SU-DHL-6 (cell line): ENCODE measurements around the gene CTSH.

ENCODE experiments used
- H2AFZ ChIP-seq: fragments of 200-600 bp; sonication (generic); 2 replicates; pipeline ENCODE4 v1.6.1; 2014; ENCODE audit warnings: low read depth, mild to moderate bottlenecking, moderate library complexity, mixed read lengths, antibody characterized with exemption, low read length; ENCODE audit not compliant: severe bottlenecking
- H3F3A ChIP-seq: fragments of 200-600 bp; shearing (Covaris generic); 2 replicates; pipeline ENCODE4 v1.6.0; 2016; ENCODE audit warnings: antibody characterized with exemption, mild to moderate bottlenecking; ENCODE audit not compliant: insufficient read depth
- H3K27ac ChIP-seq: fragments of 200-600 bp; sonication (generic); 2 replicates; pipeline ENCODE4 v1.5.1; 2016; ENCODE audit warnings: low read depth, mild to moderate bottlenecking, low read length, moderate library complexity, mixed read lengths
- H3K27me3 ChIP-seq: fragments of 200-600 bp; sonication (generic), shearing (Covaris generic); 2 replicates; pipeline ENCODE4 v1.6.0; 2014; ENCODE audit warnings: mild to moderate bottlenecking, low read length
- H3K36me3 ChIP-seq: fragments of 200-600 bp; sonication (generic); 2 replicates; pipeline ENCODE4 v1.6.1; 2014; ENCODE audit warnings: mild to moderate bottlenecking, low read length, mixed read lengths
- H3K4me2 ChIP-seq: fragments of 300-600, 200-600 bp; shearing (Covaris generic), sonication (generic); 2 replicates; pipeline ENCODE4 v1.6.0; 2014; ENCODE audit warnings: low read length, low read depth, mild to moderate bottlenecking; ENCODE audit not compliant: poor library complexity, severe bottlenecking
- H3K4me3 ChIP-seq: fragments of 200-600 bp; sonication (generic); 2 replicates; pipeline ENCODE4 v1.5.1; 2014; ENCODE audit warnings: antibody characterized with exemption, low read length, mild to moderate bottlenecking, mixed read lengths; ENCODE audit not compliant: insufficient read depth, poor library complexity, severe bottlenecking
- H3K79me2 ChIP-seq: fragments of 200-600 bp; sonication (generic); 2 replicates; pipeline ENCODE4 v1.6.1; 2014; ENCODE audit warnings: mild to moderate bottlenecking, low read length, moderate library complexity; ENCODE audit not compliant: insufficient read depth
- H3K9ac ChIP-seq: fragments of 200-600 bp; sonication (generic); 2 replicates; pipeline ENCODE4 v1.7.0; 2014; ENCODE audit warnings: mild to moderate bottlenecking, low read length
- H3K9me2 ChIP-seq: fragments of 200-600 bp; sonication (generic); replicated peaks from 2 replicates; pipeline ENCODE4 v1.6.1; 2014; ENCODE audit warnings: low read length; ENCODE audit not compliant: insufficient read depth
- H3K9me3 ChIP-seq: fragments of 200-600 bp; sonication (generic); 2 replicates; pipeline ENCODE4 v1.6.1; 2014; ENCODE audit warnings: low read length, mixed read lengths; ENCODE audit not compliant: insufficient read depth
- H4K20me1 ChIP-seq: fragments of 200-600 bp; sonication (generic); 2 replicates; pipeline ENCODE4 v1.6.1; 2014; ENCODE audit warnings: low read depth, mild to moderate bottlenecking, antibody characterized with exemption, low read length, moderate library complexity, mixed read lengths
- CTCF ChIP-seq: fragments of 200-600 bp; sonication (generic); IDR thresholded peaks from one replicate; pipeline ENCODE4 v1.5.1; 2017; ENCODE audit warnings: antibody characterized with exemption, mild to moderate bottlenecking, low read length, moderate library complexity; ENCODE audit not compliant: insufficient read depth, poor library complexity, severe bottlenecking
- EZH2phosphoT487 ChIP-seq: fragments of 200-600 bp; sonication (generic), shearing (Covaris generic); conservative IDR thresholded peaks from 2 replicates; pipeline ENCODE4 v1.6.1; 2018; ENCODE audit warnings: mild to moderate bottlenecking, antibody characterized with exemption, low read length, moderate library complexity, mixed read lengths

The CTSH gene

GRCh38 chr15:78933823-78934654, 10.8 kb downstream of the CTSH start:
- Histone ChIP-seq H3K9me3 (no peaks in the 10 kb centered on the region), H2AFZ (no peak overlapping the region), H3K9me2 (no peaks in the 10 kb centered on the region), H3K36me3 (no peaks in the 10 kb centered on the region), H3K27me3 (no peaks in the 10 kb centered on the region), H4K20me1 (no peaks in the 10 kb centered on the region), H3F3A (peaks cover 16% of the 10 kb centered on the region), H3K79me2 (no peaks in the 10 kb centered on the region), H3K4me2 (no peak overlapping the region), H3K9ac (no peak overlapping the region), H3K27ac (no peak overlapping the region), H3K4me3 (no peak overlapping the region)
- TF ChIP-seq CTCF (no peak), EZH2phosphoT487 (no peak)

- Histone ChIP-seq H2AFZ (no peak overlapping the region), H3K79me2 (no peaks in the 10 kb centered on the region), H3K36me3 (no peaks in the 10 kb centered on the region), H3K9ac (no peak overlapping the region), H3K4me2 (no peak overlapping the region), H3K4me3 (no peak overlapping the region), H3K27me3 (no peaks in the 10 kb centered on the region), H3K27ac (no peak overlapping the region), H3F3A (peaks cover 9% of the 10 kb centered on the region; the same call in 1 of the 2 replicates), H3K9me3 (no peaks in the 10 kb centered on the region), H3K9me2 (no peaks in the 10 kb centered on the region), H4K20me1 (no peaks in the 10 kb centered on the region)
- TF ChIP-seq CTCF (no peak), EZH2phosphoT487 (no peak)
Observed at GRCh38 chr15:78933187-78933822, 11.5 kb downstream of the CTSH start.

GRCh38 chr15:78932258-78932808, 12.5 kb downstream of the CTSH start:
- H2AFZ ChIP-seq: no peak overlapping the region
- no peaks in the 10 kb centered on the region for H3K79me2 ChIP-seq
- no peak overlapping the region for H3K4me3 ChIP-seq
- no peak overlapping the region for H3K4me2 ChIP-seq
- H3K36me3 ChIP-seq: no peaks in the 10 kb centered on the region
- H4K20me1 ChIP-seq: no peaks in the 10 kb centered on the region
- H3K9me3 ChIP-seq: no peaks in the 10 kb centered on the region
- no peaks in the 10 kb centered on the region for H3K9me2 ChIP-seq
- no peaks in the 10 kb centered on the region for H3K27me3 ChIP-seq
- H3K9ac ChIP-seq: no peak overlapping the region
- no peak for TF ChIP-seq EZH2phosphoT487
- no peak for TF ChIP-seq CTCF
- H3K27ac ChIP-seq: no peak overlapping the region
- H3F3A ChIP-seq: 0 out of 2 replicates have a peak, but pooled peaks cover under 1% of the 10 kb centered on the region
